HepG2 (cell line): ENCODE results near the gene PLXDC2. TPM values are rescaled to one million over a fixed set of nuclear protein-coding genes. Genes with fewer than 3 reads are reported as not detected.

Source experiments
- ATAC-seq: fragments of 200-7000 bp; cut with Tn5 transposase; 3 replicates; pipeline ENCODE4 v1.9.1; 2020; ENCODE audit warnings: mild to moderate bottlenecking, moderate library complexity
- BruUV-seq: library from RNA; stranded (reverse); fragments of 400-500 nt; replicated peaks from 2 replicates; lab custom pipeline; 2021; lab: Mats Ljungman, UMichigan
- CTCF ChIA-PET: fragments of 300-600 bp; formaldehyde crosslinking; extraction: SDS; loops from one replicate; lab custom pipeline; 2021; ENCODE audit warnings: low total read pairs, inconsistent platforms, low intra/inter-chr PET ratio; lab: Yijun Ruan, JAX
- POLR2A ChIA-PET: fragments of 350-600 bp; sonication (Branson Sonifier 250); formaldehyde crosslinking; loops from one replicate; lab custom pipeline; 2020; ENCODE audit warnings: antibody characterized with exemption, inconsistent platforms; lab: Yijun Ruan, JAX
- DNase-seq: peaks from one replicate; pipeline ENCODE4 v3.0.0-alpha.2; 2015; ENCODE audit warnings: low spot score
- FAIRE-seq: peaks from 3 replicates; lab custom pipeline; 2011; peaks lifted over from hg19 to GRCh38; lab: Jason Lieb, UNC
- H2AFZ ChIP-seq: one replicate; pipeline ENCODE4 v1.6.1; 2011; ENCODE audit warnings: low read length, inconsistent platforms
- H3K27ac ChIP-seq: fragments of 300-600 bp; 3 replicates; pipeline ENCODE4 v1.8.0; 2011; ENCODE audit warnings: mixed run types, mild to moderate bottlenecking, mixed read lengths, low read length, inconsistent platforms; ENCODE audit not compliant: insufficient read depth; ENCODE audit errors: extremely low read length
- H3K27me3 ChIP-seq, 2 experiments: fragments of 200-600 bp in 1 of 2; 2 replicates in 1 of 2; 3 replicates in 1 of 2; pipeline versions ENCODE4 v1.6.0 to v1.8.0; 2011; ENCODE audit warnings: low read length in 2 of 2, mild to moderate bottlenecking in 2 of 2, moderate library complexity in 2 of 2, inconsistent platforms in 1 of 2; ENCODE audit not compliant: insufficient read depth in 2 of 2, control insufficient read depth in 1 of 2
- H3K36me3 ChIP-seq, 2 experiments: fragments of 200-600 bp in 1 of 2; replicated peaks in 1 of 2; 2 replicates in 1 of 2; 3 replicates in 1 of 2; pipeline versions ENCODE4 v1.5.1 to v1.8.0; 2011; ENCODE audit warnings: low read length in 2 of 2, inconsistent platforms in 1 of 2; ENCODE audit not compliant: insufficient read depth in 2 of 2, control insufficient read depth in 1 of 2
- H3K4me1 ChIP-seq: 2 replicates; pipeline ENCODE4 v1.5.1; 2012; ENCODE audit warnings: low read length, inconsistent platforms; ENCODE audit not compliant: insufficient read depth
- H3K4me2 ChIP-seq: 2 replicates; pipeline ENCODE4 v1.6.0; 2011; ENCODE audit warnings: low read depth, low read length, inconsistent platforms
- H3K4me3 ChIP-seq, 3 experiments: fragments of 200-600 bp in 1 of 3; sonication (generic), shearing (Covaris generic) in 1 of 3; replicated peaks in 1 of 3; 2 replicates each; pipeline ENCODE4 v1.5.1; 2011 to 2016; ENCODE audit warnings: low read length in 3 of 3, inconsistent platforms in 2 of 3, low read depth in 2 of 3, mild to moderate bottlenecking in 2 of 3, control low read depth in 1 of 3, mixed read lengths in 1 of 3; ENCODE audit not compliant: insufficient read depth in 1 of 3
- H3K79me2 ChIP-seq: one replicate; pipeline ENCODE4 v1.6.1; 2011; ENCODE audit warnings: low read length, inconsistent platforms; ENCODE audit not compliant: insufficient read depth
- H3K9ac ChIP-seq: 2 replicates; pipeline ENCODE4 v1.6.0; 2011; ENCODE audit warnings: mild to moderate bottlenecking, low read depth, low read length, inconsistent platforms; ENCODE audit not compliant: insufficient read depth
- H3K9me3 ChIP-seq: 2 replicates; pipeline ENCODE4 v1.5.1; 2012; ENCODE audit warnings: mild to moderate bottlenecking, low read length
- H4K20me1 ChIP-seq: 2 replicates; pipeline ENCODE4 v1.6.0; 2011; ENCODE audit warnings: inconsistent platforms, mild to moderate bottlenecking, low read length, moderate library complexity; ENCODE audit not compliant: insufficient read depth
- ASH2L ChIP-seq: fragments of 300-600, 200-600 bp; sonication (generic); IDR thresholded peaks from 2 replicates; pipeline ENCODE4 v1.7.0; 2017; ENCODE audit warnings: low read depth, mild to moderate bottlenecking, moderate library complexity, mixed read lengths, low read length; ENCODE audit not compliant: insufficient read length
- CENPT ChIP-seq: sonication (generic); formaldehyde crosslinking; IDR thresholded peaks from 2 replicates; pipeline ENCODE4 v1.8.0; 2022; ENCODE audit warnings: low read depth, mild to moderate bottlenecking, moderate library complexity, missing genetic modification reagents
- HDAC6 ChIP-seq: fragments of 200-600 bp; sonication (generic); IDR thresholded peaks from 2 replicates; pipeline ENCODE4 v1.7.0; 2017; ENCODE audit warnings: mild to moderate bottlenecking, antibody characterized with exemption, low read length, low read depth
- ZNF20 ChIP-seq: sonication (generic); formaldehyde crosslinking; IDR thresholded peaks from 2 replicates; pipeline ENCODE4 v1.4.0; 2020; ENCODE audit warnings: mild to moderate bottlenecking, moderate library complexity, missing genetic modification reagents
- ZNF253 ChIP-seq: sonication (generic); formaldehyde crosslinking; IDR thresholded peaks from 2 replicates; pipeline ENCODE4 v1.8.0; 2022; ENCODE audit warnings: mild to moderate bottlenecking, missing genetic modification reagents, borderline replicate concordance
- ZNF282 ChIP-seq: fragments of 450-650 bp; IDR thresholded peaks from 2 replicates; pipeline ENCODE4 v1.6.1; 2018; ENCODE audit not compliant: partially characterized antibody
- ZNF34 ChIP-seq: sonication (generic); formaldehyde crosslinking; IDR thresholded peaks from 2 replicates; pipeline ENCODE4 v1.4.0; 2020; ENCODE audit warnings: mild to moderate bottlenecking, missing genetic modification reagents, borderline replicate concordance
- WGBS: methylation state at CpG from one replicate; pipeline ENCODE4 v1.1.6; 2017; ENCODE audit warnings: low lambda C conversion rate; 5-methylcytosine and 5-hydroxymethylcytosine counted together
- in situ Hi-C: cut with HindIII; loops from 2 replicates; pipeline ENCODE4 v1.10.0; 2017; ENCODE audit warnings: low pct_unique_long_range_greater_than_20kb; ENCODE audit not compliant: extremely low pct_ligation_motif_present
- intact Hi-C: fragments of 100-400 bp; cut with micrococcal nuclease; formaldehyde crosslinking; loops from one replicate; pipeline ENCODE4 v1.10.0; 2022; ENCODE audit not compliant: unreplicated experiment
- polyA plus RNA-seq, 8 experiments: library from polyadenylated mRNA; depleted of rRNA in 3 of 8; stranded (reverse) in 7 of 8; unstranded in 1 of 8; fragments of >200 nt; fragmentation: Illumina TruSeq in 4 of 8; extraction: Trizol in 4 of 8; gene quantifications; 2 replicates each; pipeline versions ENCODE4 v1.2.1 to v1.2.3, GENCODE V29; 2011 to 2016; ENCODE audit warnings: low read depth in 4 of 8, missing spikeins in 1 of 8, mixed read lengths in 1 of 8; ENCODE audit not compliant: insufficient read depth in 1 of 8
- total RNA-seq, 5 experiments: library from RNA; depleted of rRNA; stranded (reverse); fragments of >200 nt; fragmentation: Illumina TruSeq; extraction: Trizol; gene quantifications; 2 replicates each; pipeline ENCODE4 v1.2.3, GENCODE V29; 2016; ENCODE audit warnings: low read depth in 1 of 5
- TF ChIP-seq, protein P1 (sequence below): sonication (generic); formaldehyde crosslinking; IDR thresholded peaks from 2 replicates; pipeline ENCODE4 v1.4.0; 2020; ENCODE audit warnings: missing genetic modification reagents

The PLXDC2 gene
- total and polyA plus RNA-seq, 2 of the 13 experiments (the other 11 are each of a cell fraction or from before 2014, with no cell fraction given) = 2.1 to 2.4 TPM

- H3K9ac ChIP-seq = no peak overlapping the region
- no peak for TF ChIP-seq HDAC6
- no peak for TF ChIP-seq ZNF282
- no peak for TF ChIP-seq ZNF253 (CRISPR knock-in tag)
- TF ChIP-seq ZNF34 = no peak
- TF ChIP-seq, protein P1, sequence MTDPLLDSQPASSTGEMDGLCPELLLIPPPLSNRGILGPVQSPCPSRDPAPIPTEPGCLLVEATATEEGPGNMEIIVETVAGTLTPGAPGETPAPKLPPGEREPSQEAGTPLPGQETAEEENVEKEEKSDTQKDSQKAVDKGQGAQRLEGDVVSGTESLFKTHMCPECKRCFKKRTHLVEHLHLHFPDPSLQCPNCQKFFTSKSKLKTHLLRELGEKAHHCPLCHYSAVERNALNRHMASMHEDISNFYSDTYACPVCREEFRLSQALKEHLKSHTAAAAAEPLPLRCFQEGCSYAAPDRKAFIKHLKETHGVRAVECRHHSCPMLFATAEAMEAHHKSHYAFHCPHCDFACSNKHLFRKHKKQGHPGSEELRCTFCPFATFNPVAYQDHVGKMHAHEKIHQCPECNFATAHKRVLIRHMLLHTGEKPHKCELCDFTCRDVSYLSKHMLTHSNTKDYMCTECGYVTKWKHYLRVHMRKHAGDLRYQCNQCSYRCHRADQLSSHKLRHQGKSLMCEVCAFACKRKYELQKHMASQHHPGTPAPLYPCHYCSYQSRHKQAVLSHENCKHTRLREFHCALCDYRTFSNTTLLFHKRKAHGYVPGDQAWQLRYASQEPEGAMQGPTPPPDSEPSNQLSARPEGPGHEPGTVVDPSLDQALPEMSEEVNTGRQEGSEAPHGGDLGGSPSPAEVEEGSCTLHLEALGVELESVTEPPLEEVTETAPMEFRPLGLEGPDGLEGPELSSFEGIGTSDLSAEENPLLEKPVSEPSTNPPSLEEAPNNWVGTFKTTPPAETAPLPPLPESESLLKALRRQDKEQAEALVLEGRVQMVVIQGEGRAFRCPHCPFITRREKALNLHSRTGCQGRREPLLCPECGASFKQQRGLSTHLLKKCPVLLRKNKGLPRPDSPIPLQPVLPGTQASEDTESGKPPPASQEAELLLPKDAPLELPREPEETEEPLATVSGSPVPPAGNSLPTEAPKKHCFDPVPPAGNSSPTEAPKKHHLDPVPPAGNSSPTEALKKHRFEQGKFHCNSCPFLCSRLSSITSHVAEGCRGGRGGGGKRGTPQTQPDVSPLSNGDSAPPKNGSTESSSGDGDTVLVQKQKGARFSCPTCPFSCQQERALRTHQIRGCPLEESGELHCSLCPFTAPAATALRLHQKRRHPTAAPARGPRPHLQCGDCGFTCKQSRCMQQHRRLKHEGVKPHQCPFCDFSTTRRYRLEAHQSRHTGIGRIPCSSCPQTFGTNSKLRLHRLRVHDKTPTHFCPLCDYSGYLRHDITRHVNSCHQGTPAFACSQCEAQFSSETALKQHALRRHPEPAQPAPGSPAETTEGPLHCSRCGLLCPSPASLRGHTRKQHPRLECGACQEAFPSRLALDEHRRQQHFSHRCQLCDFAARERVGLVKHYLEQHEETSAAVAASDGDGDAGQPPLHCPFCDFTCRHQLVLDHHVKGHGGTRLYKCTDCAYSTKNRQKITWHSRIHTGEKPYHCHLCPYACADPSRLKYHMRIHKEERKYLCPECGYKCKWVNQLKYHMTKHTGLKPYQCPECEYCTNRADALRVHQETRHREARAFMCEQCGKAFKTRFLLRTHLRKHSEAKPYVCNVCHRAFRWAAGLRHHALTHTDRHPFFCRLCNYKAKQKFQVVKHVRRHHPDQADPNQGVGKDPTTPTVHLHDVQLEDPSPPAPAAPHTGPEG (CRISPR knock-in tag) = no peak
- TF ChIP-seq ZNF20 (CRISPR knock-in tag) = no peak
- TF ChIP-seq CENPT (CRISPR knock-in tag) = no peak
- no peak for TF ChIP-seq ASH2L
- no peak overlapping the region for H2AFZ ChIP-seq
- in situ Hi-C loops (no loop called here), intact Hi-C loops (no loop called here)
- no peaks in the 10 kb centered on the region for H3K4me1 ChIP-seq
- WGBS = 19% methylated on average over 2 of the region's 2 CpGs
- no peak for ATAC-seq
- no peak overlapping the region for H3K4me2 ChIP-seq
- H3K79me2 ChIP-seq = no peaks in the 10 kb centered on the region
- FAIRE-seq = no peak
- 0 out of 5 replicates have a peak, but pooled peaks cover 0 to 3% of the 10 kb centered on the region in 2 experiments for H3K36me3 ChIP-seq
- H4K20me1 ChIP-seq = no peaks in the 10 kb centered on the region
- DNase-seq = no peak
- ChIA-PET POLR2A (interaction anchor here (1.0 kb wide), 1 partner anchor 14 kb away, joined by 3 read pairs; no protein-coding TSS in a partner anchor), CTCF (no interaction called here)
- no peak overlapping the region for H3K4me3 ChIP-seq
- no TSS peak for BruUV-seq
- no peaks in the 10 kb centered on the region for H3K27me3 ChIP-seq
- H3K9me3 ChIP-seq = 0 out of 2 replicates have a peak, but pooled peaks cover 4% of the 10 kb centered on the region
- no peak overlapping the region for H3K27ac ChIP-seq
Measured at GRCh38 chr10:19998482-19998881, 182.2 kb downstream of the PLXDC2 start.
